T-helper 17 cell (primary cell): ENCODE data around the gene FAM181A. TPM values are rescaled to one million over a fixed set of nuclear protein-coding genes. Genes with fewer than 3 reads are reported as not detected.

Source experiments
- ATAC-seq: fragments of 150-1000 bp; cut with Tn5 transposase; 2 replicates; pipeline ENCODE4 v1.10.0; 2021; ENCODE audit warnings: mild to moderate bottlenecking, moderate library complexity
- DNase-seq, 3 donors: peaks; one replicate each; pipeline versions ENCODE4 v3.0.0 to v3.0.0-alpha.2; 2020 to 2021
- H3K9me3 ChIP-seq: one replicate; pipeline ENCODE4 v1.7.0; 2013; ENCODE audit warnings: low read length, mild to moderate bottlenecking; ENCODE audit not compliant: control insufficient read depth, poor library complexity, severe bottlenecking
- H3K27ac Mint-ChIP-seq: one replicate; pipeline ENCODE4 v1.8.0; 2022; ENCODE audit warnings: mild to moderate bottlenecking, moderate library complexity, mixed read lengths
- H3K27me3 Mint-ChIP-seq: one replicate; pipeline ENCODE4 v1.8.0; 2022; ENCODE audit warnings: mixed read lengths
- H3K36me3 Mint-ChIP-seq: one replicate; pipeline ENCODE4 v1.8.0; 2022; ENCODE audit warnings: low read depth, mixed read lengths
- H3K4me1 Mint-ChIP-seq: one replicate; pipeline ENCODE4 v1.8.0; 2022; ENCODE audit warnings: mild to moderate bottlenecking, mixed read lengths
- H3K4me3 Mint-ChIP-seq: one replicate; pipeline ENCODE4 v1.8.0; 2022; ENCODE audit warnings: mild to moderate bottlenecking, moderate library complexity, mixed read lengths
- total RNA-seq, 4 donors: library from RNA in 2 of 4; stranded (reverse) in 2 of 4; gene quantifications; one replicate each; pipeline ENCODE4 v1.2.3 and lab custom pipeline; 2022 to 2026

The FAM181A gene
- total RNA-seq, 2 donors from 2014 or later, result not detected

- peaks cover 33% of the 10 kb centered on the region for H3K4me1 Mint-ChIP-seq
- H3K4me3 Mint-ChIP-seq, result peak overlapping the region; percentile 89
- peak overlapping the region; percentile 68 for H3K27ac Mint-ChIP-seq
- no peaks in the 10 kb centered on the region for H3K27me3 Mint-ChIP-seq
- H3K36me3 Mint-ChIP-seq, result no peaks in the 10 kb centered on the region
- no peaks in the 10 kb centered on the region for H3K9me3 ChIP-seq
- ATAC-seq (peak; percentile 54), DNase-seq (no peak)
These were observed 44.0 kb downstream of the FAM181A start for GRCh38 chr14:93970965-93971634.

- Mint-ChIP-seq H3K4me1 (peaks cover 36% of the 10 kb centered on the region), H3K36me3 (peaks cover under 1% of the 10 kb centered on the region)
These were observed 44.5 kb downstream of the FAM181A start for GRCh38 chr14:93971635-93972027.

GRCh38 chr14:93972618-93973205, 45.6 kb downstream of the FAM181A start:
- Mint-ChIP-seq H3K27ac (peak overlapping the region; percentile 47), H3K4me1 (peaks cover 41% of the 10 kb centered on the region), H3K36me3 (peaks cover 4% of the 10 kb centered on the region), H3K27me3 (no peaks in the 10 kb centered on the region), H3K4me3 (peak overlapping the region; percentile 64)
- ATAC-seq (no peak), DNase-seq (no peak)
- H3K9me3 ChIP-seq, result no peaks in the 10 kb centered on the region

More at GRCh38 chr14:93971635-93972027, 44.5 kb downstream of the FAM181A start:
- H3K27me3 Mint-ChIP-seq, result no peaks in the 10 kb centered on the region
- H3K9me3 ChIP-seq, result no peaks in the 10 kb centered on the region
- peak overlapping the region; percentile 89 for H3K4me3 Mint-ChIP-seq
- H3K27ac Mint-ChIP-seq, result peak overlapping the region; percentile 68
- ATAC-seq, result no peak
- DNase-seq, result no peak

GRCh38 chr14:93973607-93974006, 46.5 kb downstream of the FAM181A start:
- peaks cover 4% of the 10 kb centered on the region for H3K36me3 Mint-ChIP-seq
- no peak overlapping the region for H3K4me3 Mint-ChIP-seq
- ATAC-seq (no peak), DNase-seq (no peak)
- no peaks in the 10 kb centered on the region for H3K27me3 Mint-ChIP-seq
- H3K4me1 Mint-ChIP-seq, result peaks cover 48% of the 10 kb centered on the region
- H3K27ac Mint-ChIP-seq, result no peak overlapping the region
- H3K9me3 ChIP-seq, result no peaks in the 10 kb centered on the region

GRCh38 chr14:93974299-93974698, 47.2 kb downstream of the FAM181A start:
- H3K4me1 Mint-ChIP-seq, result peaks cover 48% of the 10 kb centered on the region
- DNase-seq (no peak), ATAC-seq (no peak)
- no peak overlapping the region for H3K4me3 Mint-ChIP-seq
- no peaks in the 10 kb centered on the region for H3K9me3 ChIP-seq
- H3K27me3 Mint-ChIP-seq, result no peaks in the 10 kb centered on the region
- H3K27ac Mint-ChIP-seq, result no peak overlapping the region
- peaks cover 4% of the 10 kb centered on the region for H3K36me3 Mint-ChIP-seq

GRCh38 chr14:93974833-93975232, 47.7 kb downstream of the FAM181A start:
- peaks cover 4% of the 10 kb centered on the region for H3K36me3 Mint-ChIP-seq
- no peak overlapping the region for H3K27ac Mint-ChIP-seq
- no peaks in the 10 kb centered on the region for H3K27me3 Mint-ChIP-seq
- DNase-seq (no peak), ATAC-seq (no peak)
- peaks cover 50% of the 10 kb centered on the region for H3K4me1 Mint-ChIP-seq
- no peaks in the 10 kb centered on the region for H3K9me3 ChIP-seq
- no peak overlapping the region for H3K4me3 Mint-ChIP-seq

- no peak for DNase-seq
- Mint-ChIP-seq H3K27me3 (peaks cover 4% of the 10 kb centered on the region), H3K36me3 (peaks cover 4% of the 10 kb centered on the region), H3K27ac (no peak overlapping the region), H3K4me1 (peaks cover 50% of the 10 kb centered on the region), H3K4me3 (peak overlapping the region; percentile 71)
- no peaks in the 10 kb centered on the region for H3K9me3 ChIP-seq
- no peak for ATAC-seq
These were observed 48.8 kb downstream of the FAM181A start for GRCh38 chr14:93975791-93976476.

GRCh38 chr14:93976477-93977057, 49.4 kb downstream of the FAM181A start, which contains the start of gene ASB2:
Gene ASB2 (minus strand): TSS chr14:93976570. CDS start chr14:93964539, 12,031 bp downstream.
- Mint-ChIP-seq H3K27ac (peak within 1 kb of the TSS; percentile 44), H3K4me1 (peaks cover 46% of the 10 kb centered on the region), H3K36me3 (peaks cover 4% of the 10 kb centered on the region), H3K4me3 (peak within 1 kb of the TSS; percentile 71), H3K27me3 (peaks cover 4% of the 10 kb centered on the region)
- DNase-seq (no peak), ATAC-seq (no peak)
- no peaks in the 10 kb centered on the region for H3K9me3 ChIP-seq

GRCh38 chr14:93977171-93977570, 50.0 kb downstream of the FAM181A start:
- ATAC-seq (no peak), DNase-seq (no peak)
- H3K4me1 Mint-ChIP-seq, result peaks cover 41% of the 10 kb centered on the region

GRCh38 chr14:93977790-93978581, 50.8 kb downstream of the FAM181A start:
- peaks cover 4% of the 10 kb centered on the region for H3K27me3 Mint-ChIP-seq
- peak in 2 of 3 donors; percentile 45 to 55 for DNase-seq
- H3K36me3 Mint-ChIP-seq, result peaks cover 4% of the 10 kb centered on the region
- H3K9me3 ChIP-seq, result no peaks in the 10 kb centered on the region
- H3K4me3 Mint-ChIP-seq, result peak overlapping the region; percentile 4
- peak; percentile 93 for ATAC-seq
- H3K4me1 Mint-ChIP-seq, result peaks cover 40% of the 10 kb centered on the region
- H3K27ac Mint-ChIP-seq, result peak overlapping the region; percentile 44

More at GRCh38 chr14:93977171-93977570, 50.0 kb downstream of the FAM181A start:
- peaks cover 4% of the 10 kb centered on the region for H3K27me3 Mint-ChIP-seq
- H3K27ac Mint-ChIP-seq, result peak overlapping the region; percentile 44
- no peaks in the 10 kb centered on the region for H3K9me3 ChIP-seq
- peak overlapping the region; percentile 71 for H3K4me3 Mint-ChIP-seq
- peaks cover 4% of the 10 kb centered on the region for H3K36me3 Mint-ChIP-seq

GRCh38 chr14:93978735-93979134, 51.6 kb downstream of the FAM181A start:
- Mint-ChIP-seq H3K27me3 (peaks cover 4% of the 10 kb centered on the region), H3K4me1 (peaks cover 40% of the 10 kb centered on the region), H3K4me3 (no peak overlapping the region), H3K36me3 (peaks cover 4% of the 10 kb centered on the region), H3K27ac (peak overlapping the region; percentile 44)
- peak; percentile 14 for ATAC-seq
- DNase-seq, result no peak
- no peaks in the 10 kb centered on the region for H3K9me3 ChIP-seq
